ENCODE results near the gene FNDC3B.
"Not testable (repeated sequence)": the region's sequence is repeated elsewhere in the genome, so short reads cannot be mapped to it uniquely, and the experiment has no call there.

FNDC3B gene

GRCh38 chr3:172076212-172076611 lies 36.8 kb downstream of the FNDC3B start:
- DNase-seq: no peak

- DNase-seq: no peak
These were observed 37.9 kb downstream of the FNDC3B start for GRCh38 chr3:172077197-172077757.

- DNase-seq: no peak
These were observed 38.9 kb downstream of the FNDC3B start for GRCh38 chr3:172078244-172078643.

- DNase-seq: no peak
These were observed 39.3 kb downstream of the FNDC3B start for GRCh38 chr3:172078721-172079120.

GRCh38 chr3:172079326-172079976 lies 40.1 kb downstream of the FNDC3B start:
- DNase-seq: peak; percentile 47

- DNase-seq: no peak
These were observed 41.1 kb downstream of the FNDC3B start for GRCh38 chr3:172080503-172080902.

- DNase-seq: no peak
These were observed 42.9 kb downstream of the FNDC3B start for GRCh38 chr3:172082269-172082668.

- no peak for DNase-seq
These were observed 43.6 kb downstream of the FNDC3B start for GRCh38 chr3:172082820-172083513.

- DNase-seq: no peak
These were observed 44.6 kb downstream of the FNDC3B start for GRCh38 chr3:172083995-172084409.

GRCh38 chr3:172084871-172085556 lies 45.6 kb downstream of the FNDC3B start:
- DNase-seq: no peak

GRCh38 chr3:172085557-172085895 lies 46.1 kb downstream of the FNDC3B start:
- DNase-seq: no peak

GRCh38 chr3:172086071-172086470 lies 46.7 kb downstream of the FNDC3B start:
- DNase-seq: no peak

- no peak for DNase-seq
These were observed 47.8 kb downstream of the FNDC3B start for GRCh38 chr3:172087198-172087597.

- DNase-seq: peak; percentile 49
These were observed 48.5 kb downstream of the FNDC3B start for GRCh38 chr3:172087602-172088580.

- DNase-seq: no peak
These were observed 49.9 kb downstream of the FNDC3B start for GRCh38 chr3:172089250-172089649.

GRCh38 chr3:172090035-172090434 lies 50.7 kb downstream of the FNDC3B start:
- no peak for DNase-seq

GRCh38 chr3:172092658-172093057 lies 53.3 kb downstream of the FNDC3B start:
- DNase-seq: no peak

- not testable (repeated sequence) for DNase-seq
These were observed 54.4 kb downstream of the FNDC3B start for GRCh38 chr3:172093581-172094443.

- peak; percentile 44 for DNase-seq
These were observed 55.5 kb downstream of the FNDC3B start for GRCh38 chr3:172094621-172095557.

- peak; percentile 69 for DNase-seq
These were observed 57.6 kb downstream of the FNDC3B start for GRCh38 chr3:172096881-172097420.
